Erythroblast (primary cell): ENCODE data around the gene SF1.

Experiments used
- GATA1 ChIP-seq: IDR thresholded peaks from 2 replicates; pipeline ENCODE4 v1.6.1; 2011; ENCODE audit warnings: low read depth, mild to moderate bottlenecking, control low read depth, low read length, moderate library complexity
- POLR2A ChIP-seq: IDR thresholded peaks from 2 replicates; pipeline ENCODE4 v1.6.1; 2011; ENCODE audit warnings: mild to moderate bottlenecking, low read length

- TF ChIP-seq POLR2A (no peak), GATA1 (no peak)
Observed at GRCh38 chr11:64742889-64743590, 35.3 kb downstream of the SF1 start.
